Cardiac fibroblast (primary cell): ENCODE results near the gene APLNR.

ENCODE experiments used
- DNase-seq, 2 donors: peaks; one replicate each; pipeline versions ENCODE4 v3.0.0 to v3.0.0-alpha.2; 2010; ENCODE audit warnings: low read depth in 2 of 2
- H3K4me3 ChIP-seq, 2 donors: replicated peaks in 1 of 2; 1 replicate in 1 of 2; 2 replicates in 1 of 2; pipeline ENCODE4 v1.5.1; 2011; ENCODE audit warnings: low read depth in 2 of 2, low read length in 2 of 2, mild to moderate bottlenecking in 2 of 2, moderate library complexity in 1 of 2
- TF ChIP-seq, protein P1 (sequence below): IDR thresholded peaks from one replicate; pipeline ENCODE4 v1.5.1; 2011; ENCODE audit warnings: low read depth, mild to moderate bottlenecking, low read length, inconsistent platforms

The APLNR gene

GRCh38 chr11:57213342-57214097 is 23.5 kb downstream of the APLNR start:
- DNase-seq: peak in 1 of 2 donors; percentile 60
- H3K4me3 ChIP-seq: no peak overlapping the region
- TF ChIP-seq, protein P1, sequence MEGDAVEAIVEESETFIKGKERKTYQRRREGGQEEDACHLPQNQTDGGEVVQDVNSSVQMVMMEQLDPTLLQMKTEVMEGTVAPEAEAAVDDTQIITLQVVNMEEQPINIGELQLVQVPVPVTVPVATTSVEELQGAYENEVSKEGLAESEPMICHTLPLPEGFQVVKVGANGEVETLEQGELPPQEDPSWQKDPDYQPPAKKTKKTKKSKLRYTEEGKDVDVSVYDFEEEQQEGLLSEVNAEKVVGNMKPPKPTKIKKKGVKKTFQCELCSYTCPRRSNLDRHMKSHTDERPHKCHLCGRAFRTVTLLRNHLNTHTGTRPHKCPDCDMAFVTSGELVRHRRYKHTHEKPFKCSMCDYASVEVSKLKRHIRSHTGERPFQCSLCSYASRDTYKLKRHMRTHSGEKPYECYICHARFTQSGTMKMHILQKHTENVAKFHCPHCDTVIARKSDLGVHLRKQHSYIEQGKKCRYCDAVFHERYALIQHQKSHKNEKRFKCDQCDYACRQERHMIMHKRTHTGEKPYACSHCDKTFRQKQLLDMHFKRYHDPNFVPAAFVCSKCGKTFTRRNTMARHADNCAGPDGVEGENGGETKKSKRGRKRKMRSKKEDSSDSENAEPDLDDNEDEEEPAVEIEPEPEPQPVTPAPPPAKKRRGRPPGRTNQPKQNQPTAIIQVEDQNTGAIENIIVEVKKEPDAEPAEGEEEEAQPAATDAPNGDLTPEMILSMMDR: no peak

GRCh38 chr11:57210781-57211180 is 26.3 kb downstream of the APLNR start:
- DNase-seq: no peak
- TF ChIP-seq, protein P1: no peak
- H3K4me3 ChIP-seq: no peak overlapping the region

- DNase-seq: no peak
- no peak overlapping the region for H3K4me3 ChIP-seq
- TF ChIP-seq, protein P1: no peak
Measured at GRCh38 chr11:57207168-57207567, 29.9 kb downstream of the APLNR start.

GRCh38 chr11:57205041-57205641 is 31.9 kb downstream of the APLNR start:
- no peak overlapping the region for H3K4me3 ChIP-seq
- DNase-seq: peak; percentile 27 to 65
- TF ChIP-seq, protein P1: no peak

DNA sequence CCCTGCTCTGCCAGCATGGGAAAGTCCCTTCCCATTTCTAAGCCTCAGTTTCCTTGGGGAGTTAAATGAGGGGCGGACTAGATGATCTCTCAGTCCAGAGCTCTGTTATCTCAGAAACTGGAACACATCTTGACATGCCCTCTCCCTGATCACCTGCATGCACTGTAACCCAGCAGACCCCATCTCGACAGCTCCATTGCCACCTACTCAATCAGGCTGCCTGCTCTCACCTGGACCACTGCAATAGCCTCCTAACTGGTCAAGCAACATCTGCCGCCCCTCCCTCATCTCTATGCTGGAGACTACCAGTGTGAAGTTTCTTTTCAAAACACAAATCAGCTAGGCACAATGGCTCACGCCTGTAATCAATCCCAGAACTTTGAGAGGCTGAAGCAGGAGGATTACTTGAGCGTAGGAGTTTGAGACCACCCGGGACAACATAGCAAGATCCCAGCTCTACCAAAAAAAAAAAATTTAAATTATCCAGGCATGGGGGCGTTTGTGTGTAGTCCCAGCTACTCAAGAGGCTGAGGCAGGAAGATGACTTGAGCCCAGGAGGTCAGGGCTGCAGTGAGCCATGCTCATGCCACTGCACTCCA is 33.1 kb downstream of the APLNR start:
- no peak for DNase-seq
- no peak overlapping the region for H3K4me3 ChIP-seq
- TF ChIP-seq, protein P1: no peak

GRCh38 chr11:57203359-57203758 is 33.7 kb downstream of the APLNR start:
- peak in 1 of 2 donors; percentile 72 for DNase-seq
- TF ChIP-seq, protein P1: no peak
- H3K4me3 ChIP-seq: no peak overlapping the region
